Measurements from ENCODE around the gene NTN1. TPM values are rescaled to one million over a fixed set of nuclear protein-coding genes. Genes with fewer than 3 reads are reported as not detected.

Gene NTN1
- total and polyA plus RNA-seq, 2 of the 4 experiments (the other 2 are of a cell fraction), result under 0.01 to 0.07 TPM

DNA sequence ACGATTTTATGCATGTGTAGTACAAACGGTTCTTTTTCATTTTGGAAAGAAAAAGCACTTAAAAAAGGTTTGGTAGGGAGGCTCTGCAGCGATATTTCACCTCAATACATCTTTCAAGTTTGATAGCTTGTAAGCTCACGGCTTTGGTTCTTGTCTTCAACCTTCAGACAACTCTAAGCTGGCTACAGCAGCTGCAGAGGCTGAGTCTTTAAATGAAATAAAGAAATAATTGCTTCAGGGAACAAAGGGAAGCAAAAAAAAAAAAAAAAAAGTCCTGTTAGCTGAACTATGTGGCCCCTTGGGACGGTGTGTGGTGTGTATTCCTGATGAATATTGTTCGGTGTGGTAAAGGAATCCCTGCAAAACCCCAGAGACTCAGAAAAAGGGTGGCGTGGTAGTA, 265.1 kb downstream of the NTN1 start:
- H3K14ac ChIP-seq (replicated peaks; ENCODE audit: low read depth, low read length), result no peak overlapping the region
- DNase-seq (no peak), ATAC-seq (ENCODE audit: low read depth) (no peak)
- no peak overlapping the region for H3K4ac ChIP-seq (ENCODE audit: low read depth, low read length)
- no peaks in the 10 kb centered on the region for H3K9me3 ChIP-seq (ENCODE audit: control insufficient read depth, insufficient read depth, low read length)
- POLR2A ChIA-PET (ENCODE audit: unreplicated experiment), result no interaction called here
- no peak overlapping the region for H2BK15ac ChIP-seq (ENCODE audit: low read depth, low read length)
- no peak overlapping the region for H2BK120ac ChIP-seq (ENCODE audit: low read depth, low read length)
- H4K8ac ChIP-seq (ENCODE audit: low read depth in 2 of 2, low read length in 2 of 2), result no peak overlapping the region
- no peak overlapping the region for H2AFZ ChIP-seq (replicated peaks; ENCODE audit: low read length, poor library complexity)
- WGBS, 2 experiments (ENCODE audit: extremely low coverage in 2 of 2, insufficient read length in 1 of 2), result 83% methylated on average over 1 of the region's 7 CpGs; no CpG with 5 or more reads in 1 of the 2 experiments
- CTCF ChIA-PET, result no interaction called here
- BruUV-seq (replicated peaks), result no TSS peak
- H3K9ac ChIP-seq (ENCODE audit: low read depth, low read length), result no peak overlapping the region
- H2AK5ac ChIP-seq (ENCODE audit: low read depth, low read length), result no peak overlapping the region
- no peak overlapping the region for H3K23ac ChIP-seq (ENCODE audit: low read depth, low read length)
- H3K56ac ChIP-seq (ENCODE audit: extremely low read depth, insufficient read depth, low read length), result no peak overlapping the region
- H3K4me2 ChIP-seq (ENCODE audit: low read depth, low read length), result no peak overlapping the region
- H2BK5ac ChIP-seq (ENCODE audit: low read depth, low read length, poor library complexity, severe bottlenecking), result no peak overlapping the region
- no peak overlapping the region for H3K18ac ChIP-seq (ENCODE audit: low read depth, low read length)
- H3K9me1 ChIP-seq (ENCODE audit: insufficient read depth, low read length), result no peaks in the 10 kb centered on the region
- H4K20me1 ChIP-seq (ENCODE audit: insufficient read depth, low read length), result no peaks in the 10 kb centered on the region
- no peak overlapping the region for H2AK9ac ChIP-seq (replicated peaks; ENCODE audit: low read depth, low read length, poor library complexity)
- H3K27ac ChIP-seq (ENCODE audit: insufficient read depth, low read length), result no peak overlapping the region
- in situ Hi-C loops (cut with MboI; ENCODE audit: low sequenced_read_pairs), result no loop called here
- dilution Hi-C loops (cut with HindIII; ENCODE audit: low sequenced_read_pairs, unreplicated experiment), result no loop called here
- peaks cover 4% of the 10 kb centered on the region; the same call in 1 of the 2 replicates for H3K4me1 ChIP-seq (ENCODE audit: control insufficient read depth, insufficient read depth, low read length)
- no peaks in the 10 kb centered on the region for H3K79me1 ChIP-seq (ENCODE audit: low read depth in 1 of 2, low read length in 2 of 2)
- no peak overlapping the region for H3K4me3 ChIP-seq (ENCODE audit: insufficient read depth, low read depth, low read length)
- no peak overlapping the region for H4K91ac ChIP-seq (ENCODE audit: insufficient read depth, low read depth, low read length)
- no peaks in the 10 kb centered on the region for H3K36me3 ChIP-seq (ENCODE audit: control insufficient read depth, insufficient read depth, low read length)
- H4K5ac ChIP-seq (ENCODE audit: low read depth, low read length), result no peak overlapping the region
- no peaks in the 10 kb centered on the region for H3K27me3 ChIP-seq (ENCODE audit: control insufficient read depth, insufficient read depth, low read length)
- intact Hi-C loops (cut with micrococcal nuclease), result no loop called here
- TF ChIP-seq FOS (IDR thresholded peaks at IDR 0.05; ENCODE audit: low read depth, low read length) (no peak), NFE2L2 (IDR thresholded peaks at IDR 0.05; ENCODE audit: low read depth, low read length) (no peak), BHLHE40 (IDR thresholded peaks at IDR 0.05; ENCODE audit: low read depth, low read length) (no peak), CEBPB (IDR thresholded peaks at IDR 0.05; ENCODE audit: low read depth, low read length) (no peak), MXI1 (IDR thresholded peaks at IDR 0.05; ENCODE audit: borderline replicate concordance, low read depth, low read length) (no peak), MAZ (IDR thresholded peaks at IDR 0.05; ENCODE audit: borderline replicate concordance, low read depth, low read length) (no peak), CHD1 (IDR thresholded peaks at IDR 0.05; ENCODE audit: low read depth, low read length) (no peak), SMC3 (IDR thresholded peaks at IDR 0.05; ENCODE audit: low read depth, low read length) (no peak), RFX5 (IDR thresholded peaks at IDR 0.05; ENCODE audit: low read depth, low read length) (no peak), POLR2A (IDR thresholded peaks at IDR 0.05; ENCODE audit: low read depth, low read length) (no peak), RAD21 (IDR thresholded peaks at IDR 0.05; ENCODE audit: low read length) (no peak)
- TF ChIP-seq, protein P1, sequence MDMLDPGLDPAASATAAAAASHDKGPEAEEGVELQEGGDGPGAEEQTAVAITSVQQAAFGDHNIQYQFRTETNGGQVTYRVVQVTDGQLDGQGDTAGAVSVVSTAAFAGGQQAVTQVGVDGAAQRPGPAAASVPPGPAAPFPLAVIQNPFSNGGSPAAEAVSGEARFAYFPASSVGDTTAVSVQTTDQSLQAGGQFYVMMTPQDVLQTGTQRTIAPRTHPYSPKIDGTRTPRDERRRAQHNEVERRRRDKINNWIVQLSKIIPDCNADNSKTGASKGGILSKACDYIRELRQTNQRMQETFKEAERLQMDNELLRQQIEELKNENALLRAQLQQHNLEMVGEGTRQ (IDR thresholded peaks at IDR 0.05; ENCODE audit: low read depth, low read length), result no peak
- TF ChIP-seq, protein P2, sequence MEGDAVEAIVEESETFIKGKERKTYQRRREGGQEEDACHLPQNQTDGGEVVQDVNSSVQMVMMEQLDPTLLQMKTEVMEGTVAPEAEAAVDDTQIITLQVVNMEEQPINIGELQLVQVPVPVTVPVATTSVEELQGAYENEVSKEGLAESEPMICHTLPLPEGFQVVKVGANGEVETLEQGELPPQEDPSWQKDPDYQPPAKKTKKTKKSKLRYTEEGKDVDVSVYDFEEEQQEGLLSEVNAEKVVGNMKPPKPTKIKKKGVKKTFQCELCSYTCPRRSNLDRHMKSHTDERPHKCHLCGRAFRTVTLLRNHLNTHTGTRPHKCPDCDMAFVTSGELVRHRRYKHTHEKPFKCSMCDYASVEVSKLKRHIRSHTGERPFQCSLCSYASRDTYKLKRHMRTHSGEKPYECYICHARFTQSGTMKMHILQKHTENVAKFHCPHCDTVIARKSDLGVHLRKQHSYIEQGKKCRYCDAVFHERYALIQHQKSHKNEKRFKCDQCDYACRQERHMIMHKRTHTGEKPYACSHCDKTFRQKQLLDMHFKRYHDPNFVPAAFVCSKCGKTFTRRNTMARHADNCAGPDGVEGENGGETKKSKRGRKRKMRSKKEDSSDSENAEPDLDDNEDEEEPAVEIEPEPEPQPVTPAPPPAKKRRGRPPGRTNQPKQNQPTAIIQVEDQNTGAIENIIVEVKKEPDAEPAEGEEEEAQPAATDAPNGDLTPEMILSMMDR (conservative IDR thresholded peaks at IDR 0.05; ENCODE audit: low read depth, low read length), result no peak
- H2BK20ac ChIP-seq (ENCODE audit: low read depth, low read length), result no peak overlapping the region
